Activated T-cell treated with anti-CD3 and anti-CD28 coated beads, Interleukin-2, amount 50 U/mL, for 72 hours (primary cell): ENCODE measurements around the gene CSTPP1. TPM values are rescaled to one million over a fixed set of nuclear protein-coding genes. Genes with fewer than 3 reads are reported as not detected.
"Not testable (repeated sequence)": the region's sequence is repeated elsewhere in the genome, so short reads cannot be mapped to it uniquely, and the experiment has no call there.

Source experiments
- ATAC-seq, 2 donors: fragments of 150-1000 bp; cut with Tn5 transposase; replicated peaks in 1 of 2; 2 replicates each; pipeline ENCODE4 v1.10.0; 2021; ENCODE audit warnings: moderate library complexity in 2 of 2, mild to moderate bottlenecking in 1 of 2
- DNase-seq, 2 donors: peaks; one replicate each; pipeline ENCODE4 v3.0.0; 2021 to 2022; ENCODE audit warnings: mixed read lengths in 1 of 2
- H3K27ac Mint-ChIP-seq: one replicate; pipeline ENCODE4 v1.8.0; 2022; ENCODE audit warnings: mild to moderate bottlenecking, moderate library complexity, mixed read lengths
- H3K27me3 Mint-ChIP-seq: one replicate; pipeline ENCODE4 v1.8.0; 2022; ENCODE audit warnings: low read depth, mixed read lengths
- H3K36me3 Mint-ChIP-seq, 2 donors: one replicate each; pipeline ENCODE4 v1.8.0; 2022; ENCODE audit warnings: mixed read lengths in 2 of 2, mild to moderate bottlenecking in 1 of 2; ENCODE audit not compliant: insufficient read depth in 2 of 2
- H3K4me1 Mint-ChIP-seq: one replicate; pipeline ENCODE4 v1.8.0; 2022; ENCODE audit warnings: low read depth, mixed read lengths
- H3K4me3 Mint-ChIP-seq, 2 donors: one replicate each; pipeline ENCODE4 v1.8.0; 2022; ENCODE audit warnings: mild to moderate bottlenecking in 2 of 2, mixed read lengths in 2 of 2, moderate library complexity in 2 of 2
- H3K9me3 Mint-ChIP-seq, 2 donors: one replicate each; pipeline ENCODE4 v1.8.0; 2022; ENCODE audit warnings: mixed read lengths in 2 of 2
- total RNA-seq, 2 donors: library from RNA; stranded (reverse); gene quantifications; one replicate each; pipeline ENCODE4 v1.2.3, GENCODE V29; 2022

The CSTPP1 gene
- total RNA-seq, 2 donors from 2014 or later, result 20.4 to 21.2 TPM

- Mint-ChIP-seq H3K36me3 (no peaks in the 10 kb centered on the region), H3K4me1 (peaks cover 11% of the 10 kb centered on the region), H3K9me3 (peaks cover 0 to 2% of the 10 kb centered on the region in 2 donors), H3K27me3 (no peaks in the 10 kb centered on the region), H3K27ac (no peak overlapping the region), H3K4me3 (no peak overlapping the region)
- ATAC-seq (peak; percentile 56 to 94), DNase-seq (peak in 1 of 2 donors; percentile 8)
Measured at GRCh38 chr11:46976182-46976854, 39.8 kb downstream of the CSTPP1 start.

- Mint-ChIP-seq H3K4me1 (peaks cover 14% of the 10 kb centered on the region), H3K27ac (no peak overlapping the region), H3K4me3 (no peak overlapping the region), H3K27me3 (no peaks in the 10 kb centered on the region), H3K36me3 (no peaks in the 10 kb centered on the region), H3K9me3 (peaks cover 0 to 2% of the 10 kb centered on the region in 2 donors)
- DNase-seq (no peak), ATAC-seq (no peak)
Measured at GRCh38 chr11:46977038-46977813, 40.7 kb downstream of the CSTPP1 start.

GRCh38 chr11:46978005-46978491, 41.5 kb downstream of the CSTPP1 start:
- no peak for DNase-seq
- Mint-ChIP-seq H3K27ac (no peak overlapping the region), H3K9me3 (peaks cover 0 to 2% of the 10 kb centered on the region in 2 donors), H3K27me3 (no peaks in the 10 kb centered on the region), H3K36me3 (no peaks in the 10 kb centered on the region), H3K4me3 (no peak overlapping the region), H3K4me1 (peaks cover 14% of the 10 kb centered on the region)
- no peak for ATAC-seq

GRCh38 chr11:46979358-46979757, 42.8 kb downstream of the CSTPP1 start:
- H3K4me3 Mint-ChIP-seq, result no peak overlapping the region
- H3K36me3 Mint-ChIP-seq, result no peaks in the 10 kb centered on the region
- DNase-seq, result no peak
- H3K4me1 Mint-ChIP-seq, result peaks cover 14% of the 10 kb centered on the region
- H3K9me3 Mint-ChIP-seq, result peaks cover 0 to 2% of the 10 kb centered on the region in 2 donors
- H3K27ac Mint-ChIP-seq, result no peak overlapping the region
- no peaks in the 10 kb centered on the region for H3K27me3 Mint-ChIP-seq
- no peak for ATAC-seq

- peaks cover 0 to 2% of the 10 kb centered on the region in 2 donors for H3K9me3 Mint-ChIP-seq
- DNase-seq (no peak), ATAC-seq (no peak)
- peak overlapping the region; percentile 81 for H3K27ac Mint-ChIP-seq
- H3K4me3 Mint-ChIP-seq, result peak overlapping the region; percentile 8 to 73
- H3K27me3 Mint-ChIP-seq, result no peaks in the 10 kb centered on the region
- peaks cover 8% of the 10 kb centered on the region for H3K4me1 Mint-ChIP-seq
- no peaks in the 10 kb centered on the region for H3K36me3 Mint-ChIP-seq
Measured at GRCh38 chr11:46981436-46981835, 44.9 kb downstream of the CSTPP1 start.

- Mint-ChIP-seq H3K27me3 (no peaks in the 10 kb centered on the region), H3K9me3 (peaks cover 0 to 2% of the 10 kb centered on the region in 2 donors), H3K4me3 (no peak overlapping the region), H3K27ac (no peak overlapping the region), H3K4me1 (peaks cover 8% of the 10 kb centered on the region), H3K36me3 (no peaks in the 10 kb centered on the region)
- ATAC-seq (no peak), DNase-seq (no peak)
Measured at GRCh38 chr11:46982797-46983452, 46.4 kb downstream of the CSTPP1 start.

- ATAC-seq, result no peak
- H3K27ac Mint-ChIP-seq, result no peak overlapping the region
- peaks cover 0 to 2% of the 10 kb centered on the region in 2 donors for H3K36me3 Mint-ChIP-seq
- H3K4me1 Mint-ChIP-seq, result peaks cover 8% of the 10 kb centered on the region
- no peaks in the 10 kb centered on the region for H3K27me3 Mint-ChIP-seq
- H3K9me3 Mint-ChIP-seq, result peaks cover 0 to 2% of the 10 kb centered on the region in 2 donors
- no peak overlapping the region for H3K4me3 Mint-ChIP-seq
- no peak for DNase-seq
Measured at GRCh38 chr11:46983598-46983997, 47.0 kb downstream of the CSTPP1 start.

GRCh38 chr11:46984548-46984947, 48.0 kb downstream of the CSTPP1 start:
- Mint-ChIP-seq H3K9me3 (peaks cover 0 to 2% of the 10 kb centered on the region in 2 donors), H3K27ac (no peak overlapping the region), H3K36me3 (peaks cover 0 to 3% of the 10 kb centered on the region in 2 donors), H3K4me1 (peaks cover 8% of the 10 kb centered on the region), H3K27me3 (no peaks in the 10 kb centered on the region), H3K4me3 (no peak overlapping the region)
- no peak for ATAC-seq
- DNase-seq, result no peak

- ATAC-seq, result no peak
- Mint-ChIP-seq H3K9me3 (peaks cover 0 to 2% of the 10 kb centered on the region in 2 donors), H3K4me3 (no peak overlapping the region), H3K27ac (no peak overlapping the region), H3K27me3 (no peaks in the 10 kb centered on the region), H3K36me3 (peaks cover 0 to 6% of the 10 kb centered on the region in 2 donors), H3K4me1 (peaks cover 8% of the 10 kb centered on the region)
- DNase-seq, result no peak
Measured at GRCh38 chr11:46984987-46985386, 48.4 kb downstream of the CSTPP1 start.

- no peak for DNase-seq
- no peaks in the 10 kb centered on the region for H3K9me3 Mint-ChIP-seq
- H3K36me3 Mint-ChIP-seq, result peaks cover 0 to 10% of the 10 kb centered on the region in 2 donors
- no peak for ATAC-seq
- H3K4me1 Mint-ChIP-seq, result no peaks in the 10 kb centered on the region
- H3K27me3 Mint-ChIP-seq, result no peaks in the 10 kb centered on the region
- H3K27ac Mint-ChIP-seq, result no peak overlapping the region
- H3K4me3 Mint-ChIP-seq, result no peak overlapping the region
Measured at GRCh38 chr11:46987183-46987582, 50.6 kb downstream of the CSTPP1 start.

- H3K9me3 Mint-ChIP-seq, H3K27me3 Mint-ChIP-seq, H3K4me1 Mint-ChIP-seq, DNase-seq, H3K27ac Mint-ChIP-seq, H3K4me3 Mint-ChIP-seq: not testable (repeated sequence)
- ATAC-seq, result peak; percentile 11 to 39
- H3K36me3 Mint-ChIP-seq, result peaks cover 8 to 23% of the 10 kb centered on the region in 2 donors
Measured at GRCh38 chr11:46989810-46990487, 53.4 kb downstream of the CSTPP1 start.

GRCh38 chr11:46991391-46991790, 54.8 kb downstream of the CSTPP1 start:
- H3K27ac Mint-ChIP-seq, result no peak overlapping the region
- H3K4me3 Mint-ChIP-seq, result no peak overlapping the region
- peaks cover 3 to 7% of the 10 kb centered on the region in 2 donors for H3K9me3 Mint-ChIP-seq
- DNase-seq (no peak), ATAC-seq (no peak)
- H3K36me3 Mint-ChIP-seq, result peaks cover 8 to 23% of the 10 kb centered on the region in 2 donors
- no peaks in the 10 kb centered on the region for H3K27me3 Mint-ChIP-seq
- H3K4me1 Mint-ChIP-seq, result no peaks in the 10 kb centered on the region
